HepG2 (cell line): ENCODE data around the gene POLR3F. TPM values are rescaled to one million over a fixed set of nuclear protein-coding genes. Genes with fewer than 3 reads are reported as not detected.
"Not testable (repeated sequence)": the region's sequence is repeated elsewhere in the genome, so short reads cannot be mapped to it uniquely, and the experiment has no call there.

Experiments
- ATAC-seq: fragments of 200-7000 bp; cut with Tn5 transposase; 3 replicates; pipeline ENCODE4 v1.9.1; 2020; ENCODE audit warnings: mild to moderate bottlenecking, moderate library complexity
- BruUV-seq: library from RNA; stranded (reverse); fragments of 400-500 nt; replicated peaks from 2 replicates; lab custom pipeline; 2021; lab: Mats Ljungman, UMichigan
- CTCF ChIA-PET: fragments of 300-600 bp; formaldehyde crosslinking; extraction: SDS; loops from one replicate; lab custom pipeline; 2021; ENCODE audit warnings: low total read pairs, inconsistent platforms, low intra/inter-chr PET ratio; lab: Yijun Ruan, JAX
- POLR2A ChIA-PET: fragments of 350-600 bp; sonication (Branson Sonifier 250); formaldehyde crosslinking; loops from one replicate; lab custom pipeline; 2020; ENCODE audit warnings: antibody characterized with exemption, inconsistent platforms; lab: Yijun Ruan, JAX
- DNase-seq: peaks from one replicate; pipeline ENCODE4 v3.0.0-alpha.2; 2015; ENCODE audit warnings: low spot score
- FAIRE-seq: peaks from 3 replicates; lab custom pipeline; 2011; peaks lifted over from hg19 to GRCh38; lab: Jason Lieb, UNC
- H2AFZ ChIP-seq: one replicate; pipeline ENCODE4 v1.6.1; 2011; ENCODE audit warnings: low read length, inconsistent platforms
- H3K27ac ChIP-seq: fragments of 300-600 bp; 3 replicates; pipeline ENCODE4 v1.8.0; 2011; ENCODE audit warnings: mixed run types, mild to moderate bottlenecking, mixed read lengths, low read length, inconsistent platforms; ENCODE audit not compliant: insufficient read depth; ENCODE audit errors: extremely low read length
- H3K27me3 ChIP-seq, 2 experiments: fragments of 200-600 bp in 1 of 2; 2 replicates in 1 of 2; 3 replicates in 1 of 2; pipeline versions ENCODE4 v1.6.0 to v1.8.0; 2011; ENCODE audit warnings: low read length in 2 of 2, mild to moderate bottlenecking in 2 of 2, moderate library complexity in 2 of 2, inconsistent platforms in 1 of 2; ENCODE audit not compliant: insufficient read depth in 2 of 2, control insufficient read depth in 1 of 2
- H3K36me3 ChIP-seq, 2 experiments: fragments of 200-600 bp in 1 of 2; replicated peaks in 1 of 2; 2 replicates in 1 of 2; 3 replicates in 1 of 2; pipeline versions ENCODE4 v1.5.1 to v1.8.0; 2011; ENCODE audit warnings: low read length in 2 of 2, inconsistent platforms in 1 of 2; ENCODE audit not compliant: insufficient read depth in 2 of 2, control insufficient read depth in 1 of 2
- H3K4me1 ChIP-seq: 2 replicates; pipeline ENCODE4 v1.5.1; 2012; ENCODE audit warnings: low read length, inconsistent platforms; ENCODE audit not compliant: insufficient read depth
- H3K4me2 ChIP-seq: 2 replicates; pipeline ENCODE4 v1.6.0; 2011; ENCODE audit warnings: low read depth, low read length, inconsistent platforms
- H3K4me3 ChIP-seq, 3 experiments: fragments of 200-600 bp in 1 of 3; sonication (generic), shearing (Covaris generic) in 1 of 3; replicated peaks in 1 of 3; 2 replicates each; pipeline ENCODE4 v1.5.1; 2011 to 2016; ENCODE audit warnings: low read length in 3 of 3, inconsistent platforms in 2 of 3, low read depth in 2 of 3, mild to moderate bottlenecking in 2 of 3, control low read depth in 1 of 3, mixed read lengths in 1 of 3; ENCODE audit not compliant: insufficient read depth in 1 of 3
- H3K79me2 ChIP-seq: one replicate; pipeline ENCODE4 v1.6.1; 2011; ENCODE audit warnings: low read length, inconsistent platforms; ENCODE audit not compliant: insufficient read depth
- H3K9ac ChIP-seq: 2 replicates; pipeline ENCODE4 v1.6.0; 2011; ENCODE audit warnings: mild to moderate bottlenecking, low read depth, low read length, inconsistent platforms; ENCODE audit not compliant: insufficient read depth
- H3K9me3 ChIP-seq: 2 replicates; pipeline ENCODE4 v1.5.1; 2012; ENCODE audit warnings: mild to moderate bottlenecking, low read length
- H4K20me1 ChIP-seq: 2 replicates; pipeline ENCODE4 v1.6.0; 2011; ENCODE audit warnings: inconsistent platforms, mild to moderate bottlenecking, low read length, moderate library complexity; ENCODE audit not compliant: insufficient read depth
- ZBTB14 ChIP-seq: sonication (generic); formaldehyde crosslinking; IDR thresholded peaks from 2 replicates; pipeline ENCODE4 v1.4.0; 2020; ENCODE audit warnings: missing genetic modification reagents
- ZNF512 ChIP-seq: sonication (generic); formaldehyde crosslinking; IDR thresholded peaks from 2 replicates; pipeline ENCODE4 v1.4.0; 2020; ENCODE audit warnings: mild to moderate bottlenecking, missing genetic modification reagents
- WGBS: methylation state at CpG from one replicate; pipeline ENCODE4 v1.1.6; 2017; ENCODE audit warnings: low lambda C conversion rate; 5-methylcytosine and 5-hydroxymethylcytosine counted together
- in situ Hi-C: cut with HindIII; loops from 2 replicates; pipeline ENCODE4 v1.10.0; 2017; ENCODE audit warnings: low pct_unique_long_range_greater_than_20kb; ENCODE audit not compliant: extremely low pct_ligation_motif_present
- intact Hi-C: fragments of 100-400 bp; cut with micrococcal nuclease; formaldehyde crosslinking; loops from one replicate; pipeline ENCODE4 v1.10.0; 2022; ENCODE audit not compliant: unreplicated experiment
- polyA plus RNA-seq, 8 experiments: library from polyadenylated mRNA; depleted of rRNA in 3 of 8; stranded (reverse) in 7 of 8; unstranded in 1 of 8; fragments of >200 nt; fragmentation: Illumina TruSeq in 4 of 8; extraction: Trizol in 4 of 8; gene quantifications; 2 replicates each; pipeline versions ENCODE4 v1.2.1 to v1.2.3, GENCODE V29; 2011 to 2016; ENCODE audit warnings: low read depth in 4 of 8, missing spikeins in 1 of 8, mixed read lengths in 1 of 8; ENCODE audit not compliant: insufficient read depth in 1 of 8
- total RNA-seq, 5 experiments: library from RNA; depleted of rRNA; stranded (reverse); fragments of >200 nt; fragmentation: Illumina TruSeq; extraction: Trizol; gene quantifications; 2 replicates each; pipeline ENCODE4 v1.2.3, GENCODE V29; 2016; ENCODE audit warnings: low read depth in 1 of 5

The POLR3F gene
- total and polyA plus RNA-seq, 2 of the 13 experiments (the other 11 are each of a cell fraction or from before 2014, with no cell fraction given), result 11.7 to 25.5 TPM

GRCh38 chr20:18524646-18525045 is 57.5 kb downstream of the POLR3F start:
- POLR2A ChIA-PET, result interaction anchor here (1.4 kb wide), 1 partner anchor 17 kb away, joined by 5 read pairs; the partner anchor contains the start of gene SEC23B
- Histone ChIP-seq H3K4me3 (no peak overlapping the region), H3K27me3 (no peaks in the 10 kb centered on the region), H3K36me3 (peaks cover 40 to 66% of the 10 kb centered on the region in 2 experiments), H3K9me3 (no peaks in the 10 kb centered on the region), H2AFZ (no peak overlapping the region), H4K20me1 (no peaks in the 10 kb centered on the region), H3K9ac (no peak overlapping the region), H3K4me1 (no peaks in the 10 kb centered on the region), H3K4me2 (no peak overlapping the region), H3K79me2 (peaks cover under 1% of the 10 kb centered on the region), H3K27ac (no peak overlapping the region)
- WGBS, result 97% methylated on average over 1 of the region's 1 CpG
- DNase-seq, result no peak
- CTCF ChIA-PET, result no interaction called here
- in situ Hi-C loops, result no loop called here
- BruUV-seq, result no TSS peak
- intact Hi-C loops, result no loop called here
- no peak for TF ChIP-seq ZBTB14 (CRISPR knock-in tag)
- no peak for TF ChIP-seq ZNF512 (CRISPR knock-in tag)
- FAIRE-seq, result no peak
- no peak for ATAC-seq

- peaks cover 48 to 78% of the 10 kb centered on the region in 2 experiments for H3K36me3 ChIP-seq
- H3K4me2 ChIP-seq, H4K20me1 ChIP-seq, H2AFZ ChIP-seq, H3K79me2 ChIP-seq, intact Hi-C loops, H3K9me3 ChIP-seq, BruUV-seq, CTCF ChIA-PET, H3K4me1 ChIP-seq, H3K9ac ChIP-seq, FAIRE-seq, DNase-seq, H3K27ac ChIP-seq, H3K27me3 ChIP-seq, in situ Hi-C loops, H3K4me3 ChIP-seq, ATAC-seq: not testable (repeated sequence)
- POLR2A ChIA-PET, result interaction anchor here (1.6 kb wide), 1 partner anchor 19 kb away, joined by 4 read pairs; the partner anchor contains the start of gene SEC23B
- 83% methylated on average over 14 of the region's 14 CpGs for WGBS
These were observed 59.6 kb downstream of the POLR3F start for GRCh38 chr20:18526761-18527160.
